T-cell (primary cell): ENCODE measurements around the gene EZR. TPM values are rescaled to one million over a fixed set of nuclear protein-coding genes. Genes with fewer than 3 reads are reported as not detected.

Experiments used
- ATAC-seq, 4 experiments: fragments of 200-7000 bp in 3 of 4; fragments of 150-1000 bp in 1 of 4; cut with Tn5 transposase; replicated peaks in 1 of 4; 1 replicate in 3 of 4; 2 replicates in 1 of 4; pipeline ENCODE4 v1.10.0; 2021; ENCODE audit warnings: moderate library complexity in 3 of 4, mild to moderate bottlenecking in 2 of 4, moderate number of reproducible peaks in 1 of 4
- CTCF ChIA-PET, 2 donors: fragments of 300-600 bp; sonication (Branson Sonifier 250); formaldehyde crosslinking; loops; one replicate each; lab custom pipeline; 2022; ENCODE audit warnings: antibody characterized with exemption in 2 of 2; lab: Charles Lee
- POLR2A ChIA-PET, 2 donors: fragments of 300-600 bp; sonication (Branson Sonifier 250); formaldehyde crosslinking; loops; one replicate each; lab custom pipeline; 2022; ENCODE audit warnings: antibody characterized with exemption in 2 of 2; lab: Charles Lee
- DNase-seq, 35 experiments: peaks; one replicate each; pipeline versions ENCODE4 v3.0.0 to v3.0.0-alpha.2; 2013 to 2023
- H3K27ac ChIP-seq: one replicate; pipeline ENCODE4 v1.5.1; 2013; ENCODE audit warnings: low read length
- H3K27me3 ChIP-seq, 2 experiments: replicated peaks in 1 of 2; 1 replicate in 1 of 2; 2 replicates in 1 of 2; pipeline versions ENCODE4 v1.6.1 to v1.7.0; 2013; ENCODE audit warnings: low read length in 1 of 2, mixed read lengths in 1 of 2; ENCODE audit not compliant: control insufficient read depth in 2 of 2, insufficient read depth in 2 of 2; ENCODE audit errors: extremely low read depth in 1 of 2
- H3K36me3 ChIP-seq, 2 donors: 1 replicate in 1 of 2; 2 replicates in 1 of 2; pipeline versions ENCODE4 v1.6.1 to v1.7.0; 2013; ENCODE audit warnings: low read length in 1 of 2; ENCODE audit not compliant: control insufficient read depth in 2 of 2, insufficient read depth in 1 of 2; ENCODE audit errors: extremely low read depth in 1 of 2
- H3K4me1 ChIP-seq, 2 experiments: 1 replicate in 1 of 2; 2 replicates in 1 of 2; pipeline versions ENCODE4 v1.6.1 to v1.7.0; 2013; ENCODE audit warnings: low read length in 2 of 2, mixed read lengths in 1 of 2; ENCODE audit not compliant: insufficient read depth in 2 of 2, control insufficient read depth in 1 of 2; ENCODE audit errors: extremely low read depth in 1 of 2
- H3K4me3 ChIP-seq, 2 donors: 1 replicate in 1 of 2; 2 replicates in 1 of 2; pipeline versions ENCODE4 v1.5.1 to v1.7.0; 2013; ENCODE audit warnings: mild to moderate bottlenecking in 2 of 2, low read length in 1 of 2, moderate library complexity in 1 of 2; ENCODE audit not compliant: control insufficient read depth in 1 of 2; ENCODE audit errors: extremely low read depth in 1 of 2
- H3K9me3 ChIP-seq: 2 replicates; pipeline ENCODE4 v1.7.0; 2013
- H3K27ac Mint-ChIP-seq, 2 donors: one replicate each; pipeline ENCODE4 v1.8.0; 2020 to 2021; ENCODE audit warnings: mild to moderate bottlenecking in 2 of 2, mixed read lengths in 2 of 2
- H3K27me3 Mint-ChIP-seq, 2 donors: one replicate each; pipeline ENCODE4 v1.8.0; 2021 to 2022; ENCODE audit warnings: mixed read lengths in 2 of 2
- H3K36me3 Mint-ChIP-seq: one replicate; pipeline ENCODE4 v1.8.0; 2021; ENCODE audit warnings: mixed read lengths
- H3K4me1 Mint-ChIP-seq, 3 donors: one replicate each; pipeline ENCODE4 v1.8.0; 2020 to 2022; ENCODE audit warnings: mixed read lengths in 3 of 3, mild to moderate bottlenecking in 1 of 3
- H3K4me3 Mint-ChIP-seq, 3 donors: one replicate each; pipeline ENCODE4 v1.8.0; 2020 to 2022; ENCODE audit warnings: mild to moderate bottlenecking in 3 of 3, mixed read lengths in 3 of 3, moderate library complexity in 3 of 3
- H3K9me3 Mint-ChIP-seq, 3 donors: one replicate each; pipeline ENCODE4 v1.8.0; 2020 to 2022; ENCODE audit warnings: mixed read lengths in 3 of 3
- WGBS: methylation state at CpG from one replicate; pipeline ENCODE4 v1.1.5; 2013; ENCODE audit warnings: missing lambda C conversion rate; ENCODE audit not compliant: insufficient coverage; 5-methylcytosine and 5-hydroxymethylcytosine counted together
- total RNA-seq, 35 experiments: library from RNA in 6 of 35; stranded (reverse) in 6 of 35; fragments of 120-200 nt in 1 of 35; gene quantifications; one replicate each; pipeline versions ENCODE4 v1.2.1 to v1.2.4 and lab custom pipeline; 2013 to 2026

EZR gene
- total RNA-seq, 5 donors from 2014 or later (not counting 1 experiment from before 2014, with no cell fraction given): 176 to 286 (median 272) TPM

DNA sequence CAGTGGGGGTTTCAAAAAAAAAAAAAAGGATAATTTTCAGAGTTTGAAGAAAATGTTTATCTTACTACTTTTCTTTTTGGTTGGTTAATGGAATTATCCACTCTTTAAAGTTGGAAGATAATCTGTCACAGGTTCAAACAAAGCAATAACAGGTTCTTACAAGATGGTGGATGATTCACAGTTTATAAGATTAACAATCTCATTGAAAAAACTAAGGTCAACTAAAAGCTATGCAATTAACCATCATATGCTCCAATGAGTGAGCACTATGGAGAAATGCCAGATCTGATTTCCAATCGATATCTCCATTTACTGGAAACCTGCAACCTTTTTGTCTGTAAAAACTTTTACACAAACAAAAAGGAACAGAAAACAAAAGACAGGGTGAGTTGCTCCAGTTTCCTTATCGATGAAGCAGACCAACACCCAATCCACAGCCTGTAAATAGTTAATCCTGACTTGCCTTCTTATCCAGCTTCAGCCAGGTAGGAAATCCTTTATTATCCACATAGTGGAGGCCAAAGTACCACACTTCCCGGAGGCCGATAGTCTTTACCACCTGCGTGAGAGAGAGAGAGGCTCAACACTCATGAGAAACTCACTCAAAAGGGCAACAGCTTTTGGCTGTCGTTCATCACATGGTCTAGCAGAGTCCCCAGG, 32.4 kb downstream of the EZR start:
- DNase-seq (no peak), ATAC-seq (no peak)
- 99% methylated on average over 6 of the region's 6 CpGs for WGBS
- ChIA-PET POLR2A (interaction anchor here in 1 of 2 donors (0.6 to 0.7 kb wide), 2 partner anchors 43 to 48 kb away, joined by 3 to 6 read pairs; no protein-coding TSS in a partner anchor), CTCF (no interaction called here)
- Histone ChIP-seq H3K36me3 (peaks cover 15 to 71% of the 10 kb centered on the region in 2 donors), H3K4me1 (peaks cover 17 to 41% of the 10 kb centered on the region in 2 experiments), H3K27ac (no peak overlapping the region), H3K9me3 (no peaks in the 10 kb centered on the region), H3K4me3 (no peak overlapping the region), H3K27me3 (no peaks in the 10 kb centered on the region)
- Mint-ChIP-seq H3K27me3 (no peaks in the 10 kb centered on the region), H3K27ac (peak overlapping the region in 1 of 2 donors; percentile 11), H3K9me3 (no peaks in the 10 kb centered on the region), H3K4me3 (no peak overlapping the region), H3K4me1 (peaks cover 59 to 70% (median 68%) of the 10 kb centered on the region in 3 donors), H3K36me3 (peaks cover 70% of the 10 kb centered on the region)

DNA sequence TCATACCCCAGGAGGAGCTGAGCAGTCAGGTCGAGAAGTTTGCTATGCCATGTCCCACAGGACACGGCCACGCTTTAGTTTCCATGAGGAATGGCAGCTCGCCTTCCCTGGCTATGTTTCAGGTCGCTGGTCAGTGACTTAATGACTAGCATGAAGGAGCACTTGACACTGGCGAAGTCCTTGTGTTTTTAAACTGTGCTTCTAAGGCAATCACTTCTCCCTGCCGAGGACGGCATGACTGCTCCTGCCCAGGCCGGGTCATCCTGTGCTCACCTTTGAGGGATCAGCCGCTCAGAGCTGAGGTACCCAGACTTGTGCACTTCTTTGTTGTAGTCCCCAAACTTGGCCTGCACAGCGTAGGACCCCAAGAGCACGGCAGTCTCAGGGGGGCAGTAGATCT, 34.1 kb downstream of the EZR start:
- Histone ChIP-seq H3K9me3 (no peaks in the 10 kb centered on the region), H3K27ac (no peak overlapping the region), H3K36me3 (peaks cover 21 to 88% of the 10 kb centered on the region in 2 donors), H3K4me1 (peaks cover 9 to 29% of the 10 kb centered on the region in 2 experiments), H3K4me3 (no peak overlapping the region), H3K27me3 (no peaks in the 10 kb centered on the region)
- no peak overlapping the region for H3K4me3 Mint-ChIP-seq
- peaks cover 78% of the 10 kb centered on the region for H3K36me3 Mint-ChIP-seq
- DNase-seq (no peak), ATAC-seq (no peak)
- ChIA-PET CTCF (interaction anchor here in 1 of 2 donors (1.2 kb wide), 1 partner anchor 15 kb away, joined by 3 read pairs; no protein-coding TSS in a partner anchor), POLR2A (interaction anchor here (0.7 to 0.9 kb wide), 2 partner anchors 19 to 183 kb away, joined by 3 read pairs; no protein-coding TSS in a partner anchor)
- H3K4me1 Mint-ChIP-seq: peaks cover 52 to 63% (median 62%) of the 10 kb centered on the region in 3 donors
- no peak overlapping the region for H3K27ac Mint-ChIP-seq
- no peaks in the 10 kb centered on the region for H3K27me3 Mint-ChIP-seq
- WGBS: 97% methylated on average over 11 of the region's 12 CpGs
- H3K9me3 Mint-ChIP-seq: no peaks in the 10 kb centered on the region

DNA sequence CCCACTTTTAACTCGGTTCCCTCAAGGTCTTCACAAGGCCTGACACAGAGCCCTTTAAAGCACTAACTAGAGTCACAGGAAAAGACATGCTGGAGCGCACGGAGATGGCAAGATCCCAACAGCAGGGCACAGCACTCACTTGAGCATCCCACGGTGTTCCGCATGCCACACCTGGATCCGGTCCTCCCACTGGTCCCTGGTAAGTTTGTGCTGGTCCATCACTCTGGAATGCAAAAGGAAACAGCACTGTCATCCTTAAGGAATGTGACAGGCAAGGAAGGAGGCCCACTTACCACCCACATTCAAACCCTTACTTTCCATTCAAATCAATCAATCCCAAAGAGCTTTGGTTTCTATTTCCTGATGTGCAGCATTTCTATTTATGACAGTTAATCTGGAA, 34.7 kb downstream of the EZR start:
- H3K4me1 ChIP-seq: peaks cover 5 to 24% of the 10 kb centered on the region in 2 experiments
- Mint-ChIP-seq H3K36me3 (peaks cover 74% of the 10 kb centered on the region), H3K4me1 (peaks cover 46 to 58% (median 58%) of the 10 kb centered on the region in 3 donors), H3K4me3 (peak overlapping the region in 1 of 3 donors; percentile 8), H3K27me3 (no peaks in the 10 kb centered on the region), H3K27ac (no peak overlapping the region), H3K9me3 (no peaks in the 10 kb centered on the region)
- ChIA-PET POLR2A (interaction anchor here (0.6 to 0.9 kb wide), 3 partner anchors 19 to 183 kb away, joined by 3 read pairs; no protein-coding TSS in a partner anchor), CTCF (no interaction called here)
- DNase-seq: no peak
- 93% methylated on average over 4 of the region's 6 CpGs for WGBS
- H3K4me3 ChIP-seq: no peak overlapping the region
- no peaks in the 10 kb centered on the region for H3K27me3 ChIP-seq
- ATAC-seq: no peak
- no peak overlapping the region for H3K27ac ChIP-seq
- peaks cover 21 to 90% of the 10 kb centered on the region in 2 donors for H3K36me3 ChIP-seq
- H3K9me3 ChIP-seq: no peaks in the 10 kb centered on the region

DNA sequence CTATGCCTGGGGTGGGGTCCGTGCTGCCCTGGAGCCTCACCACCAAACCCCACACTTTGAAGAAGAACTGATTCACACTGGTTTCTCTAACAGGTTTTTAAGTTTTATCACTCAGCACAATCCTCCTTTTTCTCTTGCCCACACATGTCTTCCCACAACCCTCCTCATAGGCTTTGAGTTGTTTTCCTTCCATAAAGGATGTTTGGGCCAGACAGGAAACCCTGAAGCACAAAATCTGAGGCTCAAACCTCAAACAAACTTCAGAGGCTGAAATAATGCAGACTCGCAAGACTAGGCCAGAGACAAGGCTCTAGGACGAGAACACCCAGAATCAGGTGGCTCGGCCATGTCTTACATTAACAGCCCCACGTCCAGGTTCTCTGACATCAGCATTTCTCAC, 35.3 kb downstream of the EZR start:
- H3K4me3 Mint-ChIP-seq: peak overlapping the region in 1 of 3 donors; percentile 8
- Histone ChIP-seq H3K4me1 (peaks cover 2 to 17% of the 10 kb centered on the region in 2 experiments), H3K27ac (no peak overlapping the region), H3K4me3 (no peak overlapping the region), H3K9me3 (no peaks in the 10 kb centered on the region), H3K36me3 (peaks cover 21 to 93% of the 10 kb centered on the region in 2 donors), H3K27me3 (no peaks in the 10 kb centered on the region)
- WGBS: 81% methylated on average over 3 of the region's 5 CpGs
- ATAC-seq (no peak), DNase-seq (no peak)
- no peaks in the 10 kb centered on the region for H3K9me3 Mint-ChIP-seq
- peaks cover 73% of the 10 kb centered on the region for H3K36me3 Mint-ChIP-seq
- H3K27ac Mint-ChIP-seq: peak overlapping the region; percentile 19 to 69
- ChIA-PET POLR2A (no interaction called here), CTCF (interaction anchor here in 1 of 2 donors (0.6 kb wide), 1 partner anchor 233 kb away, joined by 3 read pairs; no protein-coding TSS in a partner anchor)
- peaks cover 44 to 56% (median 51%) of the 10 kb centered on the region in 3 donors for H3K4me1 Mint-ChIP-seq
- no peaks in the 10 kb centered on the region for H3K27me3 Mint-ChIP-seq

DNA sequence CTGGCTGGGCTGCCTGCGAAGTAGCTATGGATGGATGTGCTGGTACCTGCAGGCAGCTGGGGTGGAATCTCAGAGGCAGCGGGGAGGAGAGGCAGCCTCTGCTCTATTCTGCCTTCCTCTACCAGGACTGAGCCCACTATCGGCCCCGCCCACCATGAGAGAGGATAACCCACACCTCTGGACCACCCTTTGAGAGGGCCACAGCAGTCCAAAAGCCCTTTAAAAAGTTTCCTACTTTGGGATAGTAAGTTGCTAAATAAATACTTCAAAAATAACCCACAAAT, 36.1 kb downstream of the EZR start:
- Histone ChIP-seq H3K27ac (no peak overlapping the region), H3K27me3 (no peaks in the 10 kb centered on the region), H3K4me1 (peaks cover 0 to 13% of the 10 kb centered on the region in 2 experiments), H3K9me3 (no peaks in the 10 kb centered on the region), H3K4me3 (no peak overlapping the region), H3K36me3 (peaks cover 21 to 93% of the 10 kb centered on the region in 2 donors)
- Mint-ChIP-seq H3K27me3 (no peaks in the 10 kb centered on the region), H3K36me3 (peaks cover 75% of the 10 kb centered on the region), H3K9me3 (no peaks in the 10 kb centered on the region), H3K4me1 (peaks cover 43 to 54% (median 54%) of the 10 kb centered on the region in 3 donors), H3K4me3 (no peak overlapping the region), H3K27ac (peak overlapping the region in 1 of 2 donors; percentile 11)
- CTCF ChIA-PET: interaction anchor here in 1 of 2 donors (0.6 kb wide), 1 partner anchor 14 kb away, joined by 3 read pairs; no protein-coding TSS in a partner anchor
- ATAC-seq (no peak), DNase-seq (no peak)
- WGBS: 100% methylated on average over 1 of the region's 4 CpGs
- POLR2A ChIA-PET: interaction anchor here (0.6 to 1.3 kb wide), 2 partner anchors 10 to 585 kb away, joined by 4 to 5 read pairs; no protein-coding TSS in a partner anchor

DNA sequence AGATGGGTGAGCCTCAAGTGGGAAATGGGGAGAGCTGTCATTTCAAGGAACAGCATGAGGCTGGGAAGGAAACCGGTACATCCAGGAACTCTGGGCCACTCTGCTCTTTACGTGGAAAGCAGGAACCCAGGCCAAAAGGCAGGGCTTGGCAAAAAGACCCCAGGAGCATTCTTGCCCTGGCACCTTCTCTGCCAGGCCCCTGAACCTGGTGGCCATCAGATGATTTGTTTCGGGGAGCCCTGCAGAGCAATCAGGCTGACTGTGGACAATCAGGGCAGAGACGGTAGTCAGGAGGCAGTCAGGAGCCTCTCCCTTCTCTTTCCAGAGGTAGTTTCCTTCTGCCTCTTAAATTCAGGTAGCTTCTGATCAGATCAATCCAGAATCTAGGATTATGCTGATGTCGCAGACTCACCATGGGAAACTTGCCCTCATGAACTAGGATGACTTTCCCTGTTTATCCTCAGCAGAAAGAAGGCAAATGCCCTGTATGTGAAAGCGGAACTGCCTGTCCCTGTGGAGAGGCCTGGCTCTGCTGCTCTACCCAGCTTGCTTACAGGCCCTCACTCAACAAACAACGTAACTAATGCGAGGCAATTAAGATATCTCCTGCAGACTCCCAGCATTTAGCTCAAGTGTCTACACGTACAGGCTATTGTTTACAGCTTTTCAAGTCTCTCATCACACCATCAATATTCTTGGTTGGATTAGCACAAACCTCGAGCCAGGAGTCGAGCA, 36.6 kb downstream of the EZR start:
- H3K27me3 ChIP-seq: no peaks in the 10 kb centered on the region
- Mint-ChIP-seq H3K27ac (peak overlapping the region; percentile 67 to 69), H3K9me3 (no peaks in the 10 kb centered on the region), H3K36me3 (peaks cover 75% of the 10 kb centered on the region), H3K4me3 (peak overlapping the region in 1 of 3 donors; percentile 44), H3K4me1 (peaks cover 43 to 57% (median 53%) of the 10 kb centered on the region in 3 donors), H3K27me3 (no peaks in the 10 kb centered on the region)
- H3K36me3 ChIP-seq: peaks cover 20 to 93% of the 10 kb centered on the region in 2 donors
- no peaks in the 10 kb centered on the region for H3K9me3 ChIP-seq
- POLR2A ChIA-PET: interaction anchor here (0.5 to 1.3 kb wide), 4 partner anchors 9 to 584 kb away, joined by 4 to 7 read pairs (median 4); no protein-coding TSS in a partner anchor
- H3K27ac ChIP-seq: no peak overlapping the region
- CTCF ChIA-PET: interaction anchor here in 1 of 2 donors (0.6 kb wide), 1 partner anchor 15 kb away, joined by 3 read pairs; no protein-coding TSS in a partner anchor
- WGBS: 98% methylated on average over 6 of the region's 11 CpGs
- peaks cover 0 to 11% of the 10 kb centered on the region in 2 experiments for H3K4me1 ChIP-seq
- no peak for DNase-seq
- ATAC-seq: no peak
- H3K4me3 ChIP-seq: no peak overlapping the region
